Inflammatory macrophage treated with lipopolysaccharide for 4 hours (primary cell): Measurements from ENCODE around the gene PPFIA1.
"Not testable (repeated sequence)": the region's sequence is repeated elsewhere in the genome, so short reads cannot be mapped to it uniquely, and the experiment has no call there.

Experiments
- DNase-seq: peaks from one replicate; pipeline ENCODE4 v3.0.0-alpha.2; 2020

Gene PPFIA1

GRCh38 chr11:70326833-70327232, 56.3 kb downstream of the PPFIA1 start:
- DNase-seq = no peak

- DNase-seq = peak; percentile 15
These were observed 57.2 kb downstream of the PPFIA1 start for GRCh38 chr11:70327717-70328116.

DNA sequence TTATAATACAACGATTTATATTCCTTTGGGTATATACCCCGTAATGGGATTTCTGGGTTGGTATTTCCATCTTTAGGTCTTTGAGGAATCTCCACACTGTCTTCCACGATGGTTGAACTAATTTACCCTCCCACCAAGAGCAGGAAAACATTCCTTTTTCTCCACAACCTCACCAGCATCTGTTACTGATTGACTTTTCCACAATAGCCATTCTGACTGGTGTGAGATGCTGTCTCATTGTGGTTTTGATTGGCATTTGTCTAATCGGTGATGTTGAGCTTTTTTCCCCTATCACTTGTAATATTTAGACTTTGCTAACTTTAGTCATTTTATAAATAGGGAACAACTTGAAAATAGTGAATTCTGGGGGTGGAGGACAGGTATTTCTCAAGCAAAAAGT, 58.1 kb downstream of the PPFIA1 start:
- DNase-seq = no peak

GRCh38 chr11:70331320-70331843, 60.9 kb downstream of the PPFIA1 start:
- not testable (repeated sequence) for DNase-seq

- no peak for DNase-seq
These were observed 61.4 kb downstream of the PPFIA1 start for GRCh38 chr11:70331901-70332300.

DNA sequence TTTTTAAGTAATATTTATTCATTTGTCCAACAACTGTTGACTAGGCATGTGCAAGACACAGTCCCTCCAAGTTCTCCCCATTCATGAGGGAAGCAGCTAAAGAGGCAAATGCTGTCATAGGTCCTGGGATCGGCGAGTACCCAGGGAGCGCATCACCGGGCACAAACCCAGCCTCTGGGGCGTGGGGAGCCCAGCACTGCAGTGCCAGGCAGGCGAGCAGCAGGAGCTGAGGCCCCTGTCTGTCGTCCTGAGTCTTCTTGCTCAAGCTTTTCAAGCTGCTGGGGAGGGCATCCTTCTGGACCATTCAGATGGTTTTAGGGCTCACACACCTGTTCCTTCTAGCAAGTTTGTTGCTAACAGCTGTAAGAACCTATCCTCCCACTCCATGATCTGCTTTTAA, 62.1 kb downstream of the PPFIA1 start:
- DNase-seq = no peak

DNA sequence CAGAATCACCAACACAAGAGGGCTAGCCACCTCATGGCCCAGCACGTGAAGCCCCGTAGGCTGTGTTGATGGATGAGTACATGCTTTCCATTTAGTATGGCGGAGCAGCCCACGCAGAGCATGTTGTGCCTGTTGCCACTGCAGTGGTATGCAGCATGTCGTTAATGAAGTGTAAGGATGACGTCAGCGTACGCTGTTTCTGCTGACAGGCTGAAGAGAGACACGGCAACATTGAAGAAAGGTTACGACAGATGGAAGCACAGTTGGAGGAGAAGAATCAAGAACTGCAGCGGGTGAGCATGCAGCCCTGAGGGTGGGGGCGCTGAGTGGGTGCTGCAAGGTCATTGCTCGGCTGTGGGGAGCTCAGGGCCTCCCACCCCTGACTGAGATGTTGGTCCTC, 62.8 kb downstream of the PPFIA1 start:
- no peak for DNase-seq

DNA sequence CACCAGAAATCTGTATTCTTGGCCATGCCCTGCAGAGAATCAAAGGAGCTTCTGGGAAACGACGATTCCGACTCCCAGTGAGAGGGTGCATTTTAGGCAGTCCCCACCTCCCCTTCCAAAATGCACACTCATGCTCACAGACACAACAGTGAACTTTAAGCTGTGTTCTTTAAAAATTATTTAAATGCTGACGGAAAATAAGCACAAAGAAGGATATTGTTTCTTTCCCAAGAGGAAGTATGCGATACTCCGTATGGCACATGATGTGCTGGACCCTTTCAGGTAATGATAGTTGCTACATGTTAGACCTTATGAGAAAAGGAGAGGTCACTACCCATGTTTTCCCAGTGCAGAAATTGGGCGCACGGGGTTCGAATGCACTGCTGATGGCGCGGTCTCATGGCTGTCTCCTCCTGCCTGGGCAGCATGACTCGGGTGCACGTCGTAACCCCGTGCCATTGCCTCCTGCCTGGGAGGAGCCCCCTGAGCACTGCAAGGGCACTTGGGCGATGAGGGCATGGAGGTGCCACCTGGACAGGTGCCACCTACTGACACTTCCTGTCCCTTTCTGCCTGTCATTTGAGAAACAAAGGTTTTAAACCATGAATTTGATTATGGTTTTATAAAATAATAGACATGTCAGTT, 64.0 kb downstream of the PPFIA1 start:
- DNase-seq = no peak

DNA sequence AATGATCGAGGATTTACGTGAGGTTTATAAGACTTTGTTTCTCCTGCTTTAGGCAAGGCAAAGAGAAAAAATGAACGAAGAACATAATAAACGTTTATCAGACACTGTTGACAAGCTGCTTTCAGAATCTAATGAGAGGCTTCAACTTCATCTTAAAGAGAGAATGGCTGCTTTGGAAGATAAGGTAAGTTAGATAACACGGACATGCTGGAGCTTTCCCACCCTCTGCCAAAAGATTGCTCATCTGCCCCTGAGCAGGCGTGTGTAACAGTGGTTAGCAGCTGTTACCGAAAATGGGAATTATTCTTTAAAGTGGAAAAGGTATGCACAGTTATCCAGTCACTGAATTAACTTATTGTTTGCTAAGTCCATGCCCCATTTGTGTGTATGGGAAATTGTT, 65.0 kb downstream of the PPFIA1 start:
- DNase-seq = no peak

- no peak for DNase-seq
These were observed 68.1 kb downstream of the PPFIA1 start for GRCh38 chr11:70338594-70338993.

DNA sequence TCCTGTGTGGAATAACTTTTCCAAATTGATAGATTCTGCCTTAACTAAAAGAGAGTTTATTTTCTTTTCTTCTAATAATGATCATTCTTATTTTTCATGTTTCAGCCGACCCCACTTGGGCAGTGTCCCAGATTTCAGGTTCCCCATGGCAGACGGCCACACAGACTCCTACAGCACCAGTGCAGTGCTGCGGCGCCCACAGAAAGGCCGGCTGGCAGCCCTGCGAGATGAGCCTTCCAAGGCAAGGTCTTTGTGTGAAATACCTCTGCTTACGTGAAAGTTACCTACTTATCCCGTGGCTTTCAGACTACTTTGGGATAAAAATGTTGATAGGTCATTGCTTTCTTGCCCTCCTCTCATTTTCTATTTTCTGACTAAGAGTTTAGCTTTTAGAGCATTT, 68.6 kb downstream of the PPFIA1 start:
- DNase-seq = no peak

DNA sequence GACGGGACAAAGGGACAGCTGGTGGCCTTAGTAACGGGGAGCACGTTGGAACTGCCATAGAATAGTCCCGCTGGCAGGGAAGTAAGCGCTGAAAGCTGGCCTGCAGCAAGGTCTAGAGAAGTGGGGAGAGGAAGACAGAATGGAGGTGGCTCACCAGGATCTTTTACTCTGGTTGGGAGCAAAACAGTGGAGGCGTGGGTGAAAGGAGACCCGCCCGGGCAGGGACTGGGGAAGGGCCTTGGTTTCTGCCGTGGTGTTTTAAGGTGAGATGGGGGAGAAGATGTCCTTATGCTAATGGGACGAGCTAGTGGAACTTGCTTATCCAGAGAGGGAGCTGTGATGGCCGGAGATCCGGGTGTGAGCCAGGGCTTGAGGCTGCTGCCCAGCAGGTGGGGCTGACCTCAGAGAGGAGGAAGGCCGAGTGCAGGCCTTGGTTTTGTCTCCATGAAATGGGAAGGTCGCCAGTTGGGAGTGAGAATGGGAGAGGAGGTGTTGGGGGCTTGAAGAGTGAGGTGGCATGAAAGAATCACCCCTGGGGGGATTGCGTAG, 71.5 kb downstream of the PPFIA1 start:
- DNase-seq = no peak

GRCh38 chr11:70343636-70344035, 73.1 kb downstream of the PPFIA1 start:
- DNase-seq = no peak

- no peak for DNase-seq
These were observed 77.7 kb downstream of the PPFIA1 start for GRCh38 chr11:70348191-70348590.

- no peak for DNase-seq
These were observed 78.1 kb downstream of the PPFIA1 start for GRCh38 chr11:70348608-70349007.

DNA sequence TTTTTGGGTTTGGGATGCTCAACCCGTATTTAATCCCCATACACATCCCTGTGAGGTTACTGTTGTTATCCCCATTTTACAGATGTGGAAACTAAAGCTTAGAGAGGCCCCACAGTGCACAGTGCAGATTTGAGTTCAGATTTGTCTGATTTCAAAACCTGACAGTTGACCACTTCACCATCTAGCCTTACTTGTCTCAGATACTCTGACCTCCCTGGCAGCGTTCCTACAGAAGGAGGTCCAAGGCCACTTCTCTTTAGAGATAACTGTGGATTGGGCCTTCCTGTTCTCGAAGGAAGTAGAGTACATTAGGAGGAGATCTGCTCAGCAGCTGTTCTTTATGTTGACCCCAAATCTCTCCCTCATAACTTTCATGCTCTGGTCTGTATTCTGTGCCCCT, 81.2 kb downstream of the PPFIA1 start:
- no peak for DNase-seq

- no peak for DNase-seq
These were observed 81.6 kb downstream of the PPFIA1 start for GRCh38 chr11:70352100-70352499.

DNA sequence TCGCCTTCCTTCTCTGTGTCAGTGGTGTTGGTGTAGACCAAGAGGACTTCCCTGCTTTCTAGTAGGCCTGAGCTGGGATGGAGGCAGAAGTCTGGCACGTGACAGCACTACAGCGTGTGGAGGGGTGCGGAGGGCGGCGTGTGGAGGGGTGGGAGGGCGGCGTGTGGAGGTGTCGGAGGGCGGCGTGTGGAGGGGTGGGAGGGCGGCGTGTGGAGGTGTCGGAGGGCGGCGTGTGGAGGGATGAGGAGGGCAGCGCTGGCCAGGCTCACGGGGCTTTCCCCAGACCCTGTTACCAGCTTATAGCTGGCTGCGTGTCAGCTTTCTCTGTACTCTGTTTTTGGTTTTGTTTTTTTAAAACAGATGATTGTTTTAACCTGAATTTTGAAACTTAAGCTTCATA, 82.1 kb downstream of the PPFIA1 start:
- no peak for DNase-seq

DNA sequence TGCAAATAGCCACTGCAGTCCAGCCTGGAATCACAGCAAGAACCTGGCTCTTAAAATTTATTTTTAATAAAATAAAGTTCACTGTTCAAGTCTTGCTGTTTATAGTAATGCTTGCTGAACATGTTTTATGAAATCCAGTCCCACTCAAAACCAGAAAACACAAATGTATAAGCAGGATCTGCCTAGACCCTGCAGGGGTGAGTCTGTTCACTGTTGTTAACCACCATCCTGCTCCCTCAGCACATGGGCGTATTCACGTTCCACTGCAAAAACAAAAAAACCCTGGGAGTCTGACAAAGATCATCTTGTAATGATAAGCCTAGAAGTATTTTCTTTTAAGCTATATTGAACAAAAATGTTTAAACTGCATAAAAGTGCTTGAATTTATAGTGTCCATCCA, 82.8 kb downstream of the PPFIA1 start:
- DNase-seq = no peak

DNA sequence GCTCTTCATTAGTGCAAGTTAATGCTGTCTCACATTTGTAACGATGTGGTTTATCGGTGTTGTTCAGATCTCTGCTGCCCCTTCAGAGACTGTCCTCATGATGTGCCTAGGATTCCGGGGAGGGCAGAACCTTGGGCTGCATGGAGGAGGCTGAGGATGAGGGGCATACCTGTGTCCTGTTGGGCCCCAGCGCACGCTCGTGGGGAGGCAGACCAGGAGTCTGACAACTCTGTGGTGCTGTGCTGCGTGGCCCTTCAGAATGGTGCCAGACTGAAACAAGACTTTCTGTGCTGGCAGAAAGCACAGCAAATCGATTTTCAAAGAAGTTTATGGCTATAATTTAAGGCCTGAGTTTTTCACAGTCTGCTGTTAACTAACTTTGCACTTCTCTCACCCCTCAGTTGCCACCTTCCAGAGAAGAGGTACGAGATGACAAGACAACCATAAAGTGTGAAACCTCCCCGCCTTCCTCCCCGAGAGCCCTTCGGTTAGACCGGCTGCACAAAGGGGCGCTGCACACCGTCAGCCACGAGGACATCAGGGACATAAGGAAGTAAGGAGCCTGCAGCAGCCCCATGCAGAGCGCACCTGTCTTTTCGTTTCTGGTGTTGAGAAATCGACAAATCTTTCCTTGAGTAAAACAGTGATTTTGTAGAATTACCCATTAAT, 83.5 kb downstream of the PPFIA1 start:
- DNase-seq = no peak

GRCh38 chr11:70354629-70355028, 84.1 kb downstream of the PPFIA1 start:
- no peak for DNase-seq

- peak; percentile 82 for DNase-seq
These were observed 88.3 kb downstream of the PPFIA1 start for GRCh38 chr11:70358753-70359152.

- peak; percentile 12 for DNase-seq
These were observed 89.1 kb downstream of the PPFIA1 start for GRCh38 chr11:70359451-70360205.

GRCh38 chr11:70360211-70360610, 89.7 kb downstream of the PPFIA1 start:
- no peak for DNase-seq
